Endodermal cell (in vitro differentiated cells): Measurements from ENCODE around the gene GPR6. TPM values are rescaled to one million over a fixed set of nuclear protein-coding genes. Genes with fewer than 3 reads are reported as not detected.

Experiments
- DNase-seq: peaks from one replicate; pipeline ENCODE4 v3.0.0-alpha.2; 2017
- H3K27ac ChIP-seq: 2 replicates; pipeline ENCODE4 v1.5.1; 2013; ENCODE audit warnings: mild to moderate bottlenecking, low read depth, low read length, moderate library complexity
- H3K27me3 ChIP-seq: 2 replicates; pipeline ENCODE4 v1.6.1; 2013; ENCODE audit warnings: mild to moderate bottlenecking, low read length, moderate library complexity; ENCODE audit not compliant: insufficient read depth, control insufficient read depth, poor library complexity, severe bottlenecking
- H3K36me3 ChIP-seq: 2 replicates; pipeline ENCODE4 v1.7.0; 2013; ENCODE audit warnings: mild to moderate bottlenecking, low read length, moderate library complexity; ENCODE audit not compliant: control insufficient read depth, insufficient read depth
- H3K4me1 ChIP-seq: one replicate; pipeline ENCODE4 v1.7.0; 2013; ENCODE audit warnings: low read length; ENCODE audit not compliant: control insufficient read depth, insufficient read depth
- H3K4me3 ChIP-seq: 2 replicates; pipeline ENCODE4 v1.5.1; 2013; ENCODE audit warnings: mild to moderate bottlenecking, low read length, moderate library complexity
- H3K9ac ChIP-seq: 2 replicates; pipeline ENCODE4 v1.6.1; 2013; ENCODE audit warnings: mild to moderate bottlenecking, low read length, moderate library complexity; ENCODE audit not compliant: poor library complexity, severe bottlenecking; ENCODE audit errors: extremely low read depth
- H3K9me3 ChIP-seq: 2 replicates; pipeline ENCODE4 v1.6.1; 2013; ENCODE audit warnings: mild to moderate bottlenecking, low read length, moderate library complexity; ENCODE audit not compliant: control insufficient read depth
- H3K27ac Mint-ChIP-seq: 2 replicates; pipeline ENCODE4 v1.8.0; 2020; ENCODE audit warnings: mixed read lengths
- H3K27me3 Mint-ChIP-seq: 2 replicates; pipeline ENCODE4 v1.8.0; 2021; ENCODE audit warnings: mild to moderate bottlenecking, mixed read lengths; ENCODE audit not compliant: insufficient read depth
- H3K36me3 Mint-ChIP-seq: 2 replicates; pipeline ENCODE4 v1.8.0; 2020; ENCODE audit warnings: low read depth, mixed read lengths
- H3K4me1 Mint-ChIP-seq: 2 replicates; pipeline ENCODE4 v1.8.0; 2020; ENCODE audit warnings: mixed read lengths
- H3K4me3 Mint-ChIP-seq: 2 replicates; pipeline ENCODE4 v1.8.0; 2020; ENCODE audit warnings: mild to moderate bottlenecking, moderate library complexity, mixed read lengths
- H3K9me3 Mint-ChIP-seq: 2 replicates; pipeline ENCODE4 v1.8.0; 2020; ENCODE audit warnings: mild to moderate bottlenecking, mixed read lengths
- WGBS, 2 experiments: methylation state at CpG; one replicate each; pipeline versions ENCODE4 v1.1.5 to v1.1.7; 2013; ENCODE audit warnings: missing lambda C conversion rate in 2 of 2, mixed read lengths in 1 of 2; ENCODE audit not compliant: insufficient coverage in 1 of 2, insufficient read length in 1 of 2; 5-methylcytosine and 5-hydroxymethylcytosine counted together
- total RNA-seq, 2 donors: library from RNA; stranded (reverse); fragmentation: NEBNext Ultra II Directional in 1 of 2; extraction: Animal tissue kit (Norgen Biotek cat#: 25700) in 1 of 2; gene quantifications; 2 replicates in 1 of 2; 3 replicates in 1 of 2; pipeline ENCODE4 v1.2.1, GENCODE V29; 2021
- TF ChIP-seq, protein P1 (sequence below): fragments of 200-600 bp; sonication (generic); conservative IDR thresholded peaks from 2 replicates; pipeline ENCODE4 v1.5.0; 2021; ENCODE audit warnings: antibody characterized with exemption, mild to moderate bottlenecking

Gene GPR6
- total RNA-seq, 2 donors from 2014 or later = 0.24 TPM; not detected in 1

- H3K27ac Mint-ChIP-seq = no peak overlapping the region
- no peaks in the 10 kb centered on the region for H3K36me3 ChIP-seq
- H3K9me3 ChIP-seq = no peaks in the 10 kb centered on the region
- H3K9me3 Mint-ChIP-seq = no peaks in the 10 kb centered on the region
- H3K4me3 ChIP-seq = no peak overlapping the region
- H3K36me3 Mint-ChIP-seq = no peaks in the 10 kb centered on the region
- no peak for DNase-seq
- no peaks in the 10 kb centered on the region for H3K4me1 ChIP-seq
- peaks cover 15% of the 10 kb centered on the region for H3K4me1 Mint-ChIP-seq
- H3K27ac ChIP-seq = no peak overlapping the region
- H3K4me3 Mint-ChIP-seq = no peak overlapping the region
- 82 to 91% methylated on average over 5 to 6 of the region's 6 CpGs for WGBS, 2 experiments
- TF ChIP-seq, protein P1, sequence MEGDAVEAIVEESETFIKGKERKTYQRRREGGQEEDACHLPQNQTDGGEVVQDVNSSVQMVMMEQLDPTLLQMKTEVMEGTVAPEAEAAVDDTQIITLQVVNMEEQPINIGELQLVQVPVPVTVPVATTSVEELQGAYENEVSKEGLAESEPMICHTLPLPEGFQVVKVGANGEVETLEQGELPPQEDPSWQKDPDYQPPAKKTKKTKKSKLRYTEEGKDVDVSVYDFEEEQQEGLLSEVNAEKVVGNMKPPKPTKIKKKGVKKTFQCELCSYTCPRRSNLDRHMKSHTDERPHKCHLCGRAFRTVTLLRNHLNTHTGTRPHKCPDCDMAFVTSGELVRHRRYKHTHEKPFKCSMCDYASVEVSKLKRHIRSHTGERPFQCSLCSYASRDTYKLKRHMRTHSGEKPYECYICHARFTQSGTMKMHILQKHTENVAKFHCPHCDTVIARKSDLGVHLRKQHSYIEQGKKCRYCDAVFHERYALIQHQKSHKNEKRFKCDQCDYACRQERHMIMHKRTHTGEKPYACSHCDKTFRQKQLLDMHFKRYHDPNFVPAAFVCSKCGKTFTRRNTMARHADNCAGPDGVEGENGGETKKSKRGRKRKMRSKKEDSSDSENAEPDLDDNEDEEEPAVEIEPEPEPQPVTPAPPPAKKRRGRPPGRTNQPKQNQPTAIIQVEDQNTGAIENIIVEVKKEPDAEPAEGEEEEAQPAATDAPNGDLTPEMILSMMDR = no peak
- no peak overlapping the region for H3K9ac ChIP-seq
- H3K27me3 ChIP-seq = peaks cover 7% of the 10 kb centered on the region
- H3K27me3 Mint-ChIP-seq = peaks cover 3% of the 10 kb centered on the region
These were observed 39.2 kb downstream of the GPR6 start for GRCh38 chr6:110017306-110017705.

DNA sequence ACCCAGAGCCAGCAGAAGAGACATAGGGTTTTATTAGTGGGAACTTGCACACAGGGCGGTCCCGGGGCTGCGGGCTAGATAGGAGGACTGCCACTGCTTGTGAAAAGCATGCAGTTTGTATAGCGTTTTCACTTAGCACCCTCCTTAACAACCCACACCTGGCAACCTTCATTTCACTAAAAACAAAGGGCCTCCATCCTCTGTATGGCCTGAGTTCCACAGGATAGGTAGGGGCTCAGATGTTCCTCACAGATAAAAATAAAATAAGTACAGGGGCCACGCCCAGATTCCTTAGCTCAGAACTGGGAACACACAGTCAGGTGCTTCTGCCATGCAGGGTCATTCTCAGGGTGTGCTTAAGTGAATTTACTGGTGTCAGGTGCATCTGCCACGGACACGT is 39.8 kb downstream of the GPR6 start:
- no peaks in the 10 kb centered on the region for H3K36me3 Mint-ChIP-seq

DNA sequence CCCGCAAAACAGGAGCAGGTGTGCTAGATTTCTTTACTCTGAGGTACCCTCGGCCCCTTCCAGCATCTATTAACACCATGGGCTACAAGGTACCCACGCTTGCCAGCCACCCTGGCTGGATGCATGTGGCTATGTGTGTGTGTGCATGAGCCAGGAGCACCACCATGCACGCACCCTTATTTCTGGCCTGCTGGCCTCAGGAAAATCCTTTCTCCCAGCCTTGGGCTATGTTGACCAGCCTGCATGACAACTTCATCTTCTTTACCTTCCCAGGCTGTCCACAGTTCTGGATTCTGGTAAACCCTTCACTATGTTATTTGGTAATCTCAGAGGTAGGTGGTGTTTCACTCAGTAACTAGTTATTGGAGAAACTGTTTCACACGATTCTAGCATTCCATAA is 40.4 kb downstream of the GPR6 start:
- 89% methylated on average over 4 of the region's 5 CpGs; no CpG with 5 or more reads in 1 of the 2 experiments for WGBS, 2 experiments
- Histone ChIP-seq H3K9ac (no peak overlapping the region), H3K9me3 (no peaks in the 10 kb centered on the region), H3K4me3 (no peak overlapping the region), H3K27me3 (peaks cover 7% of the 10 kb centered on the region), H3K36me3 (no peaks in the 10 kb centered on the region), H3K27ac (no peak overlapping the region), H3K4me1 (no peaks in the 10 kb centered on the region)
- DNase-seq = no peak
- Mint-ChIP-seq H3K9me3 (no peaks in the 10 kb centered on the region), H3K27ac (no peak overlapping the region), H3K4me1 (peaks cover 15% of the 10 kb centered on the region), H3K4me3 (no peak overlapping the region), H3K36me3 (no peaks in the 10 kb centered on the region), H3K27me3 (peaks cover 3% of the 10 kb centered on the region)
- TF ChIP-seq, protein P1 = no peak

More for the DNA sequence above, 39.8 kb downstream of the GPR6 start:
- no peak for DNase-seq
- Mint-ChIP-seq H3K9me3 (no peaks in the 10 kb centered on the region), H3K27ac (no peak overlapping the region), H3K4me1 (peaks cover 15% of the 10 kb centered on the region), H3K27me3 (peaks cover 3% of the 10 kb centered on the region), H3K4me3 (no peak overlapping the region)
- Histone ChIP-seq H3K27ac (no peak overlapping the region), H3K36me3 (no peaks in the 10 kb centered on the region), H3K9me3 (no peaks in the 10 kb centered on the region), H3K27me3 (peaks cover 7% of the 10 kb centered on the region), H3K4me3 (no peak overlapping the region), H3K4me1 (no peaks in the 10 kb centered on the region), H3K9ac (no peak overlapping the region)
- 90 to 91% methylated on average over 4 to 7 of the region's 7 CpGs for WGBS, 2 experiments
- TF ChIP-seq, protein P1 = no peak
